ENCODE data around the gene POLA2. TPM values are rescaled to one million over a fixed set of nuclear protein-coding genes. Genes with fewer than 3 reads are reported as not detected.
A peak's percentile ranks its signal among the peaks of the same experiment; 100 is the strongest.
"Not testable (repeated sequence)": the region's sequence is repeated elsewhere in the genome, so short reads cannot be mapped to it uniquely, and the experiment has no call there.

POLA2 gene
- total and polyA plus RNA-seq, 2 donors (not counting 3 experiments of a cell fraction or from before 2014, with no cell fraction given), result 24.0 to 30.0 TPM

GRCh38 chr11:65262776-65263175 is 1.0 kb downstream of the POLA2 start:
- no TSS peak for BruUV-seq (replicated peaks)
- intact Hi-C loops (cut with micrococcal nuclease) (no loop called here), dilution Hi-C loops (cut with MboI; ENCODE audit: extremely low pct_ligation_motif_present, low sequenced_read_pairs) (no loop called here)
- POLR2A ChIA-PET, result interaction anchor here (0.6 to 1.3 kb wide), 4 partner anchors 54 to 214 kb away, joined by 3 to 6 read pairs (median 3); partner anchors contain the start of genes DPF2, FAU and MRPL49
- Histone ChIP-seq H3K27ac (ENCODE audit: insufficient read depth, low read depth, low read length) (no peak overlapping the region), H3K9ac (replicated peaks; ENCODE audit: extremely low read depth, insufficient read depth, low read length) (peak overlapping the region; percentile 88), H4K20me1 (replicated peaks; ENCODE audit: control insufficient read depth, extremely low read depth, insufficient read depth, low read length) (no peaks in the 10 kb centered on the region), H2AFZ (ENCODE audit: low read depth, low read length) (no peak overlapping the region), H3K36me3 (ENCODE audit: control insufficient read depth in 2 of 2, extremely low read depth in 1 of 2, insufficient read depth in 2 of 2, low read length in 2 of 2) (no peaks in the 10 kb centered on the region), H3K79me2 (ENCODE audit: control insufficient read depth, insufficient read depth, low read length) (peaks cover 25% of the 10 kb centered on the region), H3K9me1 (replicated peaks; ENCODE audit: control insufficient read depth, extremely low read depth, insufficient read depth, low read length) (no peaks in the 10 kb centered on the region), H3K4me2 (ENCODE audit: insufficient read depth, low read length) (peak overlapping the region; percentile 91), H3K4me3 (replicated peaks in 1 of 3; ENCODE audit: insufficient read depth in 1 of 3, low read depth in 1 of 3, low read length in 3 of 3) (peak overlapping the region; percentile 65 to 83 (median 82)), H3K27me3 (ENCODE audit: control insufficient read depth in 2 of 2, insufficient read depth in 2 of 2, low read length in 2 of 2) (no peaks in the 10 kb centered on the region), H3K4me1 (ENCODE audit: control insufficient read depth, extremely low read depth, insufficient read depth, low read length) (peaks cover 11% of the 10 kb centered on the region), H3K9me3 (replicated peaks; ENCODE audit: control insufficient read depth, insufficient read depth, low read length) (no peaks in the 10 kb centered on the region)
- TF ChIP-seq POLR2AphosphoS5 (IDR thresholded peaks at IDR 0.05; ENCODE audit: insufficient read depth, low read depth, low read length) (no peak), MYC (IDR thresholded peaks at IDR 0.05; ENCODE audit: low read depth, low read length) (no peak), GATA2 (IDR thresholded peaks at IDR 0.05; ENCODE audit: insufficient read depth, insufficient read length, low read depth, low read length) (no peak), FOS (IDR thresholded peaks at IDR 0.05; ENCODE audit: borderline replicate concordance, insufficient read depth, low read length) (no peak), JUN (IDR thresholded peaks at IDR 0.05; ENCODE audit: borderline replicate concordance, insufficient read depth, insufficient read length, low read depth) (no peak), POLR2A (IDR thresholded peaks at IDR 0.05; ENCODE audit: low read depth, low read length) (no peak), EZH2 (IDR thresholded peaks at IDR 0.05; ENCODE audit: borderline replicate concordance, low read depth, low read length, severe bottlenecking) (no peak), CTCF (IDR thresholded peaks at IDR 0.05; ENCODE audit: extremely low read depth in 1 of 2, insufficient read depth in 1 of 2, low read depth in 1 of 2, low read length in 2 of 2) (no peak), MAX (IDR thresholded peaks at IDR 0.05; ENCODE audit: insufficient read depth, insufficient read length) (no peak)
- CTCF ChIA-PET, result interaction anchor here (1.1 to 2.6 kb wide), 7 partner anchors 12 to 77 kb away, joined by 3 to 27 read pairs (median 10); partner anchors contain the start of gene CDC42EP2
- DNase-seq (ENCODE audit: low read depth, low spot score) (no peak), FAIRE-seq (no peak)

- H3K4me2 ChIP-seq (ENCODE audit: insufficient read depth, low read length); H3K9me3 ChIP-seq (replicated peaks; ENCODE audit: control insufficient read depth, insufficient read depth, low read length); H3K27me3 ChIP-seq (ENCODE audit: control insufficient read depth in 2 of 2, insufficient read depth in 2 of 2, low read length in 2 of 2); dilution Hi-C loops (cut with MboI; ENCODE audit: extremely low pct_ligation_motif_present, low sequenced_read_pairs); H2AFZ ChIP-seq (ENCODE audit: low read depth, low read length); FAIRE-seq; BruUV-seq (replicated peaks); DNase-seq (ENCODE audit: low read depth, low spot score); H3K9ac ChIP-seq (replicated peaks; ENCODE audit: extremely low read depth, insufficient read depth, low read length); H4K20me1 ChIP-seq (replicated peaks; ENCODE audit: control insufficient read depth, extremely low read depth, insufficient read depth, low read length); POLR2A ChIA-PET; H3K9me1 ChIP-seq (replicated peaks; ENCODE audit: control insufficient read depth, extremely low read depth, insufficient read depth, low read length); H3K27ac ChIP-seq (ENCODE audit: insufficient read depth, low read depth, low read length); intact Hi-C loops (cut with micrococcal nuclease); H3K4me3 ChIP-seq (replicated peaks in 1 of 3; ENCODE audit: insufficient read depth in 1 of 3, low read depth in 1 of 3, low read length in 3 of 3); H3K36me3 ChIP-seq (ENCODE audit: control insufficient read depth in 2 of 2, extremely low read depth in 1 of 2, insufficient read depth in 2 of 2, low read length in 2 of 2): not testable (repeated sequence)
- H3K79me2 ChIP-seq (ENCODE audit: control insufficient read depth, insufficient read depth, low read length), result peaks cover 25% of the 10 kb centered on the region
- CTCF ChIA-PET, result interaction anchor here (2.8 to 4.1 kb wide), 2 partner anchors 51 to 65 kb away, joined by 18 to 28 read pairs; no protein-coding TSS in a partner anchor
- peaks cover 11% of the 10 kb centered on the region for H3K4me1 ChIP-seq (ENCODE audit: control insufficient read depth, extremely low read depth, insufficient read depth, low read length)
Observed at GRCh38 chr11:65264747-65265146, 3.0 kb downstream of the POLA2 start.

Data from endothelial cell of umbilical vein (primary cell).